Pancreas (tissue), 10 donors: Measurements from ENCODE around the gene BCR. TPM values are rescaled to one million over a fixed set of nuclear protein-coding genes. Genes with fewer than 3 reads are reported as not detected.

Experiments used
- ATAC-seq, 4 donors: fragments of 200-7000 bp; cut with Tn5 transposase; one replicate each; pipeline versions ENCODE4 v1.8.0 to v1.9.1; 2020; ENCODE audit warnings: mild to moderate bottlenecking in 4 of 4, moderate library complexity in 4 of 4
- DNase-seq, 6 donors: peaks; one replicate each; pipeline ENCODE4 v3.0.0-alpha.2; 2020
- FAIRE-seq: peaks from 2 replicates; lab custom pipeline; 2012; peaks lifted over from hg19 to GRCh38; lab: Jason Lieb, UNC
- H3K27ac ChIP-seq, 4 donors: fragments of 200-600 bp; sonication (generic); 1 replicate in 3 of 4; 2 replicates in 1 of 4; pipeline versions ENCODE4 v1.5.0 to v1.8.0; 2020
- H3K27me3 ChIP-seq, 4 donors: fragments of 200-600 bp; one replicate each; pipeline ENCODE4 v1.8.0; 2021
- H3K36me3 ChIP-seq, 3 donors: fragments of 200-600 bp; sonication (generic) in 1 of 3; one replicate each; pipeline versions ENCODE4 v1.5.0 to v1.8.0; 2020 to 2021
- H3K4me1 ChIP-seq, 3 donors: fragments of 200-600 bp; one replicate each; pipeline ENCODE4 v1.8.0; 2021
- H3K4me3 ChIP-seq, 4 donors: fragments of 200-600 bp; sonication (generic) in 2 of 4; one replicate each; pipeline versions ENCODE4 v1.5.0 to v1.8.0; 2020 to 2021
- H3K9me3 ChIP-seq, 4 donors: fragments of 200-600 bp; one replicate each; pipeline ENCODE4 v1.8.0; 2021
- CTCF ChIP-seq, 4 donors: fragments of 200-600 bp; sonication (generic) in 3 of 4; IDR thresholded peaks; one replicate each; pipeline versions ENCODE4 v1.5.0 to v1.8.0; 2021; ENCODE audit warnings: antibody characterized with exemption in 4 of 4
- WGBS, 2 donors: extraction: QIAGEN DNeasy Blood & Tissue Kit; methylation state at CpG; one replicate each; pipeline ENCODE4 v1.1.7; 2013; 5-methylcytosine and 5-hydroxymethylcytosine counted together
- intact Hi-C, 3 donors: fragments of 100-400 bp; cut with DNase I; formaldehyde crosslinking; loops; one replicate each; pipeline versions ENCODE4 v1.11.1 to v1.14.2; 2022
- polyA plus RNA-seq, 2 donors: library from polyadenylated mRNA; stranded (reverse); fragments of 200-250 nt; gene quantifications; one replicate each; pipeline ENCODE4 v1.2.3, GENCODE V29; 2013
- total RNA-seq, 6 donors: library from RNA; stranded (reverse); fragmentation: NEBNext Ultra II Directional in 4 of 6; extraction: Animal tissue kit (Norgen Biotek cat#: 25700) in 4 of 6; gene quantifications; one replicate each; pipeline versions ENCODE4 v1.2.1 to v1.2.4, GENCODE V29; 2021 to 2023
- donor health status: healthy with polysubstance abuse.
- donor health status: DM: no; HTN: no; CAD: no; lungs with moderate emphysema.
- donor health status: DM: no; HTN: no; CAD: no.
- donor health status: control.
- donor health status: control.
- donor health status: Bipolar disorder and iron deficiency.
- donor health status: DM: yes; HTN: yes; CAD: no.
- donor health status: DM: no; HTN: no; CAD: no.
- donor health status: DM: no; HTN: no; CAD: no.
- donor health status: DM: yes; HTN: yes; CAD: no.

Gene BCR
- total and polyA plus RNA-seq, 8 donors: 15.5 to 35.9 (median 18.1) TPM

- H3K27ac ChIP-seq: peak overlapping the region in 2 of 4 donors; percentile 37 to 48
These were observed 102.2 kb downstream of the BCR start for GRCh38 chr22:23282516-23282915.

GRCh38 chr22:23282986-23283385 lies 102.7 kb downstream of the BCR start:
- no peak overlapping the region for H3K27ac ChIP-seq
- no peaks in the 10 kb centered on the region for H3K9me3 ChIP-seq
- H3K27me3 ChIP-seq: no peaks in the 10 kb centered on the region
- FAIRE-seq (no peak), DNase-seq (no peak), ATAC-seq (no peak)
- intact Hi-C loops: loop anchor here (2.0 to 10.0 kb wide), 3 partner anchors 106 to 108 kb away; no protein-coding TSS in a partner anchor
- WGBS, 2 donors: 94 to 95% methylated on average over 11 of the region's 11 CpGs
- no peak for TF ChIP-seq CTCF (IDR thresholded peaks at IDR 0.05)
- H3K4me3 ChIP-seq: no peak overlapping the region
- peaks cover 0 to 11% (median 10%) of the 10 kb centered on the region in 3 donors for H3K4me1 ChIP-seq
- peaks cover 0 to 22% (median 0%) of the 10 kb centered on the region in 3 donors for H3K36me3 ChIP-seq

More at GRCh38 chr22:23282516-23282915, 102.2 kb downstream of the BCR start:
- Histone ChIP-seq H3K36me3 (peaks cover 0 to 20% (median 0%) of the 10 kb centered on the region in 3 donors), H3K4me3 (no peak overlapping the region), H3K27me3 (no peaks in the 10 kb centered on the region), H3K9me3 (no peaks in the 10 kb centered on the region), H3K4me1 (peaks cover 0 to 11% (median 10%) of the 10 kb centered on the region in 3 donors)
- FAIRE-seq (no peak), DNase-seq (no peak), ATAC-seq (no peak)
- TF ChIP-seq CTCF (IDR thresholded peaks at IDR 0.05): no peak
- intact Hi-C loops: loop anchor here (2.0 to 10.0 kb wide), 3 partner anchors 105 to 108 kb away; no protein-coding TSS in a partner anchor
- 90% methylated on average over 10 of the region's 10 CpGs for WGBS, 2 donors

GRCh38 chr22:23283591-23284503 lies 103.5 kb downstream of the BCR start:
- no peaks in the 10 kb centered on the region for H3K27me3 ChIP-seq
- H3K36me3 ChIP-seq: peaks cover 0 to 22% (median 0%) of the 10 kb centered on the region in 3 donors
- H3K9me3 ChIP-seq: no peaks in the 10 kb centered on the region
- ATAC-seq (no peak), FAIRE-seq (no peak), DNase-seq (no peak)
- no peak overlapping the region for H3K27ac ChIP-seq
- H3K4me1 ChIP-seq: peaks cover 0 to 7% (median 7%) of the 10 kb centered on the region in 3 donors
- 82 to 84% methylated on average over 22 of the region's 22 CpGs for WGBS, 2 donors
- TF ChIP-seq CTCF (IDR thresholded peaks at IDR 0.05): no peak
- intact Hi-C loops: loop anchor here (2.0 to 10.0 kb wide), 3 partner anchors 107 to 109 kb away; no protein-coding TSS in a partner anchor
- no peak overlapping the region for H3K4me3 ChIP-seq

DNA sequence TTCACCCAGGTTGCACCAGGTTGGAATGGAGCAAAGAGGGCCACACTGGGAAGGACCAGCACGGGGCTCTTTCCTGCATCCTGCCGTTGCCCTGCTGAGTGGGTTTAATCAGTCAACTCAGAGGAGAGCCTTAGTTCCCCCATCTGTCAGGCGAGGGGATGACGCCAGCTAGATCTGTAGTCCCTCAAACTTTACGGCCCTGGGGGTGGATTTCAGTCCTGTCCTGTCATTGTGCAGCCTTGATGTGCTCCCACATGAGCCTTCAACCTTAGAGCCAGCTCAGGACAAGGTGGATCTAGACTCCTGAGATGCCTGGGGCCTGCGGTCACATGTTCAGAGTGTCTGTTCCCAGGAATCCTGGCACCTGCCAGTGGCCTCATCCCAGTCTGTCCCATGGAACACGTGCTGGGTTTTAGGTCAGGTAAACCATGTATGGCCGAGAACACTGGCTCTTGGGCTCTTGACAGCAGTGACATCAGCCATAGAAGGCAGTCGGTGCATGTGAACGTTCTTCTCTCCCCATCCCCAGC lies 104.3 kb downstream of the BCR start:
- H3K4me3 ChIP-seq: no peak overlapping the region
- DNase-seq (no peak), ATAC-seq (no peak), FAIRE-seq (no peak)
- no peak for TF ChIP-seq CTCF (IDR thresholded peaks at IDR 0.05)
- H3K4me1 ChIP-seq: peaks cover 0 to 2% (median 1%) of the 10 kb centered on the region in 3 donors
- no peaks in the 10 kb centered on the region for H3K9me3 ChIP-seq
- WGBS, 2 donors: 86 to 88% methylated on average over 10 of the region's 10 CpGs
- no peaks in the 10 kb centered on the region for H3K27me3 ChIP-seq
- peaks cover 0 to 23% (median 0%) of the 10 kb centered on the region in 3 donors for H3K36me3 ChIP-seq
- intact Hi-C loops: loop anchor here in 2 of 3 donors (5.0 to 10.0 kb wide), 2 partner anchors 107 to 110 kb away; no protein-coding TSS in a partner anchor
- no peak overlapping the region for H3K27ac ChIP-seq
